Tibial nerve (tissue), 4 donors: ENCODE data around the gene NEU3. TPM values are rescaled to one million over a fixed set of nuclear protein-coding genes. Genes with fewer than 3 reads are reported as not detected.
A peak's percentile ranks its signal among the peaks of the same experiment; 100 is the strongest.
"Not testable (repeated sequence)": the region's sequence is repeated elsewhere in the genome, so short reads cannot be mapped to it uniquely, and the experiment has no call there.

Experiments used
- DNase-seq, 2 donors: peaks; one replicate each; pipeline ENCODE4 v3.0.0-alpha.2; 2019; ENCODE audit warnings: low spot score in 2 of 2
- H3K27ac ChIP-seq, 4 donors: fragments of 200-600 bp; sonication (generic) in 3 of 4; one replicate each; pipeline ENCODE4 v1.5.1; 2017 to 2019; ENCODE audit warnings: mild to moderate bottlenecking in 1 of 4
- H3K27me3 ChIP-seq, 2 donors: fragments of 200-600 bp; sonication (generic) in 1 of 2; one replicate each; pipeline versions ENCODE4 v1.5.1 to v1.6.0; 2017 to 2019
- H3K36me3 ChIP-seq, 3 donors: fragments of 200-600 bp; sonication (generic); one replicate each; pipeline ENCODE4 v1.5.1; 2018 to 2019
- H3K4me1 ChIP-seq, 4 donors: fragments of 200-600 bp; sonication (generic) in 3 of 4; one replicate each; pipeline ENCODE4 v1.5.1; 2017 to 2019
- H3K4me3 ChIP-seq, 4 donors: fragments of 200-600 bp; sonication (generic) in 3 of 4; one replicate each; pipeline ENCODE4 v1.5.1; 2017 to 2019; ENCODE audit warnings: mild to moderate bottlenecking in 1 of 4, moderate library complexity in 1 of 4
- H3K9me3 ChIP-seq, 4 donors: fragments of 200-600 bp; sonication (generic) in 3 of 4; one replicate each; pipeline ENCODE4 v1.5.1; 2017 to 2019
- CTCF ChIP-seq, 5 experiments: fragments of 200-600 bp in 3 of 5; fragments of 450-650 bp in 2 of 5; sonication (generic) in 3 of 5; IDR thresholded peaks; one replicate each; pipeline ENCODE4 v1.5.1; 2016 to 2019; ENCODE audit warnings: antibody characterized with exemption in 5 of 5, mild to moderate bottlenecking in 3 of 5, moderate library complexity in 2 of 5
- EP300 ChIP-seq, 2 donors: sonication (generic); formaldehyde crosslinking; IDR thresholded peaks; one replicate each; pipeline ENCODE4 v1.6.1; 2017; ENCODE audit warnings: antibody characterized with exemption in 2 of 2, mild to moderate bottlenecking in 1 of 2
- POLR2A ChIP-seq, 2 donors: fragments of 450-650 bp; IDR thresholded peaks; one replicate each; pipeline ENCODE4 v1.6.1; 2017; ENCODE audit warnings: antibody characterized with exemption in 2 of 2, mild to moderate bottlenecking in 2 of 2, moderate library complexity in 2 of 2
- WGBS, 2 donors: methylation state at CpG; one replicate each; pipeline ENCODE4 v1.1.5; 2018; 5-methylcytosine and 5-hydroxymethylcytosine counted together
- total RNA-seq, 4 donors: library from RNA; depleted of rRNA; stranded (reverse); fragments of >200 nt; gene quantifications; one replicate each; pipeline ENCODE4 v1.1.0, GENCODE V29; 2016

Gene NEU3
- total RNA-seq, 4 donors from 2014 or later, result 5.0 to 20.2 (median 12.7) TPM

GRCh38 chr11:74984070-74984469, 4.7 kb upstream of the NEU3 start:
- TF ChIP-seq CTCF (IDR thresholded peaks at IDR 0.05) (no peak), POLR2A (IDR thresholded peaks at IDR 0.05) (no peak), EP300 (IDR thresholded peaks at IDR 0.05) (no peak)
- Histone ChIP-seq H3K9me3 (no peaks in the 10 kb centered on the region), H3K27me3 (no peaks in the 10 kb centered on the region), H3K27ac (no peak overlapping the region), H3K36me3 (peaks cover 0 to 26% (median 0%) of the 10 kb centered on the region in 3 donors), H3K4me1 (peaks cover 0 to 4% (median 2%) of the 10 kb centered on the region in 4 donors), H3K4me3 (no peak overlapping the region)
- no peak for DNase-seq
- 91 to 94% methylated on average over 3 of the region's 3 CpGs for WGBS, 2 donors

GRCh38 chr11:74984730-74985129, 4.0 kb upstream of the NEU3 start:
- Histone ChIP-seq H3K4me3 (no peak overlapping the region), H3K36me3 (peaks cover 0 to 20% (median 0%) of the 10 kb centered on the region in 3 donors), H3K4me1 (peaks cover 0 to 10% (median 4%) of the 10 kb centered on the region in 4 donors), H3K9me3 (no peaks in the 10 kb centered on the region), H3K27me3 (no peaks in the 10 kb centered on the region), H3K27ac (no peak overlapping the region)
- TF ChIP-seq POLR2A (IDR thresholded peaks at IDR 0.05) (no peak), CTCF (IDR thresholded peaks at IDR 0.05) (no peak), EP300 (IDR thresholded peaks at IDR 0.05) (no peak)
- WGBS, 2 donors, result 93 to 94% methylated on average over 2 of the region's 2 CpGs
- no peak for DNase-seq

- no peak for DNase-seq
- TF ChIP-seq POLR2A (IDR thresholded peaks at IDR 0.05) (no peak), EP300 (IDR thresholded peaks at IDR 0.05) (no peak), CTCF (IDR thresholded peaks at IDR 0.05) (no peak)
- H3K4me3 ChIP-seq, result peak overlapping the region; percentile 46 to 71 (median 60)
- H3K27ac ChIP-seq, result peak overlapping the region; percentile 34 to 87 (median 59)
- H3K36me3 ChIP-seq, result peaks cover 0 to 2% (median 0%) of the 10 kb centered on the region in 3 donors
- no peaks in the 10 kb centered on the region for H3K9me3 ChIP-seq
- H3K4me1 ChIP-seq, result peaks cover 0 to 13% (median 6%) of the 10 kb centered on the region in 4 donors
- 8 to 16% methylated on average over 8 of the region's 8 CpGs for WGBS, 2 donors
- H3K27me3 ChIP-seq, result no peaks in the 10 kb centered on the region
Observed at GRCh38 chr11:74989260-74989638, 516 bp downstream of the NEU3 start.

DNA sequence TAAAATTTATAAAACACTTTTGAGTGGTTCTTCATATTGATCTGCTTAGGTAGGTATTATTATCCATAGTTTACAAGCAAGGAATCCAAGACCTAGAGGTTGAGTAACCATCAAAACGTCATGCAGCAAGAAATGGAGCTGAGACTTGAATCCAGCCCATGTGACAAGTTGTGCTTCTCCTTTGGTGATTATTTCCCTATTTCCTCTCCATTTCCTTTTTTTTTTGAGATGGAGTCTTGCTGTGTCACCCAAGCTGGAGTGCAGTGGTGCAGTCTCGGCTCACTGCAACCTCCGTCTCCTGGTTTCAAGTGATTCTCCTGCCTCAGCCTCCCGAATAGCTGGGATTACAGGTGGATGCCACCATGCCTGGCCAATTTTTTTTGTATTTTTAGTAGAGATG, 1.4 kb downstream of the NEU3 start:
- WGBS, 2 donors, result 90 to 93% methylated on average over 4 of the region's 4 CpGs
- H3K4me3 ChIP-seq, DNase-seq, H3K27ac ChIP-seq, H3K27me3 ChIP-seq, H3K9me3 ChIP-seq: not testable (repeated sequence)
- H3K4me1 ChIP-seq, result peaks cover 0 to 13% (median 6%) of the 10 kb centered on the region in 4 donors
- H3K36me3 ChIP-seq, result peaks cover 0 to 11% (median 0%) of the 10 kb centered on the region in 3 donors

- WGBS, 2 donors, result 57 to 64% methylated on average over 1 of the region's 1 CpG
- no peak overlapping the region for H3K27ac ChIP-seq
- no peaks in the 10 kb centered on the region for H3K27me3 ChIP-seq
Observed at GRCh38 chr11:74990941-74991340, 2.2 kb downstream of the NEU3 start.

DNA sequence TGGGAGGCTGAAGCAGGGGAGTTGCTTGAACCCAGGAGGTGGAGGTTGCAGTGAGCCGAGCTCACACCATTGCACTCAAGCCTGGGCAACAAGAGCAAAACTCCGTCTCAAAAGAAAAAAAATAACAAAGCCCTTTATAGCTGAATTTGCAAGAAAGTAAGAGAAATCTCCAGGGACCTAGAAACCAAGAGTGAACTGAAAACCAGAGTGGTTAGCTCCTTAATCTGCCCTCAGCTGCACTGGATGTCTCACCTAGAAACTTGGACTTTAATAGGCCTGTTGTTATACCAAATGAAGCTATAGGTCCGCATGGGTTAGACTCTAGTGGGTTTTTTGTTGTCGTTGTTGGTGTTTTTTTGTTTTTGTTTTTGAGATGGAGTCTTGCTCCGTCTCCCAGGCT, 4.1 kb downstream of the NEU3 start:
- DNase-seq, result no peak
- Histone ChIP-seq H3K4me1 (peaks cover 0 to 13% (median 6%) of the 10 kb centered on the region in 4 donors), H3K27ac (no peak overlapping the region), H3K27me3 (no peaks in the 10 kb centered on the region), H3K4me3 (no peak overlapping the region), H3K9me3 (no peaks in the 10 kb centered on the region), H3K36me3 (peaks cover 0 to 31% (median 0%) of the 10 kb centered on the region in 3 donors)
- TF ChIP-seq POLR2A (IDR thresholded peaks at IDR 0.05) (no peak), EP300 (IDR thresholded peaks at IDR 0.05) (no peak), CTCF (IDR thresholded peaks at IDR 0.05) (no peak)
- 90 to 91% methylated on average over 5 of the region's 5 CpGs for WGBS, 2 donors

More at GRCh38 chr11:74990941-74991340, 2.2 kb downstream of the NEU3 start:
- DNase-seq, result no peak
- no peak for TF ChIP-seq EP300 (IDR thresholded peaks at IDR 0.05)
- TF ChIP-seq POLR2A (IDR thresholded peaks at IDR 0.05), result no peak
- no peak overlapping the region for H3K4me3 ChIP-seq
- H3K4me1 ChIP-seq, result peaks cover 0 to 13% (median 6%) of the 10 kb centered on the region in 4 donors
- H3K36me3 ChIP-seq, result peaks cover 0 to 18% (median 0%) of the 10 kb centered on the region in 3 donors
- H3K9me3 ChIP-seq, result no peaks in the 10 kb centered on the region
